H9 (cell line): Measurements from ENCODE around the gene LAP3. TPM values are rescaled to one million over a fixed set of nuclear protein-coding genes. Genes with fewer than 3 reads are reported as not detected.

Experiments
- DNase-seq: peaks from one replicate; pipeline ENCODE4 v3.0.0-alpha.2; 2017
- H2AFZ ChIP-seq: one replicate; pipeline ENCODE4 v1.6.1; 2013; ENCODE audit warnings: mild to moderate bottlenecking, low read length, control low read depth, moderate library complexity
- H2AK5ac ChIP-seq: 2 replicates; pipeline ENCODE4 v1.6.1; 2013; ENCODE audit warnings: low read length, control low read depth, mixed read lengths; ENCODE audit not compliant: insufficient read length
- H2BK120ac ChIP-seq: one replicate; pipeline ENCODE4 v1.6.1; 2013; ENCODE audit warnings: low read depth, mild to moderate bottlenecking, low read length, control low read depth, inconsistent platforms; ENCODE audit not compliant: poor library complexity, severe bottlenecking
- H2BK12ac ChIP-seq: 2 replicates; pipeline ENCODE4 v1.6.1; 2013; ENCODE audit warnings: low read length, control low read depth, mixed read lengths, low read depth; ENCODE audit not compliant: insufficient read length
- H2BK15ac ChIP-seq: 2 replicates; pipeline ENCODE4 v1.6.1; 2013; ENCODE audit warnings: low read depth, low read length, control low read depth
- H2BK20ac ChIP-seq: one replicate; pipeline ENCODE4 v1.6.1; 2013; ENCODE audit warnings: low read depth, mild to moderate bottlenecking, low read length, control low read depth, inconsistent platforms; ENCODE audit not compliant: poor library complexity, severe bottlenecking
- H2BK5ac ChIP-seq: 2 replicates; pipeline ENCODE4 v1.6.1; 2013; ENCODE audit warnings: low read length, control low read depth, mixed read lengths; ENCODE audit not compliant: insufficient read length
- H3K14ac ChIP-seq: 2 replicates; pipeline ENCODE4 v1.6.1; 2013; ENCODE audit warnings: low read length, control low read depth; ENCODE audit not compliant: insufficient read depth
- H3K18ac ChIP-seq: 2 replicates; pipeline ENCODE4 v1.6.1; 2013; ENCODE audit warnings: low read depth, mild to moderate bottlenecking, mixed read lengths, low read length, control low read depth; ENCODE audit not compliant: insufficient read length
- H3K23ac ChIP-seq: 2 replicates; pipeline ENCODE4 v1.6.1; 2013; ENCODE audit warnings: low read length, control low read depth, mixed read lengths, low read depth; ENCODE audit not compliant: insufficient read length
- H3K23me2 ChIP-seq: 2 replicates; pipeline ENCODE4 v1.6.1; 2013; ENCODE audit warnings: low read depth, mild to moderate bottlenecking, mixed read lengths, low read length, control low read depth; ENCODE audit not compliant: insufficient read length, poor library complexity, severe bottlenecking
- H3K27ac ChIP-seq: 2 replicates; pipeline ENCODE4 v1.5.1; 2013; ENCODE audit warnings: low read length, control low read depth, mixed read lengths, low read depth; ENCODE audit not compliant: insufficient read length
- H3K27me3 ChIP-seq: 2 replicates; pipeline ENCODE4 v1.6.1; 2013; ENCODE audit warnings: low read length, control low read depth, inconsistent platforms; ENCODE audit not compliant: insufficient read depth
- H3K4ac ChIP-seq: 2 replicates; pipeline ENCODE4 v1.6.1; 2013; ENCODE audit warnings: low read depth, mild to moderate bottlenecking, control low read depth, inconsistent platforms, low read length, moderate library complexity
- H3K4me1 ChIP-seq: 2 replicates; pipeline ENCODE4 v1.6.1; 2013; ENCODE audit warnings: low read length, control low read depth, inconsistent platforms; ENCODE audit not compliant: insufficient read depth
- H3K4me2 ChIP-seq: 2 replicates; pipeline ENCODE4 v1.6.1; 2013; ENCODE audit warnings: low read length, control low read depth, mixed read lengths; ENCODE audit not compliant: insufficient read length, insufficient read depth
- H3K56ac ChIP-seq: 2 replicates; pipeline ENCODE4 v1.6.1; 2013; ENCODE audit warnings: low read depth, mild to moderate bottlenecking, mixed read lengths, low read length, control low read depth; ENCODE audit not compliant: insufficient read length
- H3K79me1 ChIP-seq: 2 replicates; pipeline ENCODE4 v1.6.1; 2013; ENCODE audit warnings: low read depth, mild to moderate bottlenecking, moderate library complexity, low read length, control low read depth, inconsistent platforms; ENCODE audit not compliant: insufficient read depth, poor library complexity, severe bottlenecking
- H3K79me2 ChIP-seq: 2 replicates; pipeline ENCODE4 v1.6.1; 2013; ENCODE audit warnings: low read length, control low read depth, inconsistent platforms; ENCODE audit not compliant: insufficient read depth
- H3K9ac ChIP-seq: 2 replicates; pipeline ENCODE4 v1.6.1; 2013; ENCODE audit warnings: low read length, control low read depth, mixed read lengths; ENCODE audit not compliant: insufficient read length; ENCODE audit errors: extremely low read depth
- H3K9me3 ChIP-seq: one replicate; pipeline ENCODE4 v1.6.1; 2013; ENCODE audit warnings: low read depth, low read length, inconsistent platforms; ENCODE audit not compliant: control insufficient read depth
- H3T11ph ChIP-seq: one replicate; pipeline ENCODE4 v1.6.1; 2013; ENCODE audit warnings: mild to moderate bottlenecking, low read length, control low read depth, inconsistent platforms
- H4K20me1 ChIP-seq: one replicate; pipeline ENCODE4 v1.6.1; 2013; ENCODE audit not compliant: control insufficient read depth, insufficient read length, insufficient read depth
- H4K5ac ChIP-seq: 2 replicates; pipeline ENCODE4 v1.6.1; 2013; ENCODE audit warnings: low read depth, mild to moderate bottlenecking, mixed read lengths, low read length, control low read depth; ENCODE audit not compliant: insufficient read length
- H4K8ac ChIP-seq: replicated peaks from 2 replicates; pipeline ENCODE4 v1.6.1; 2013; ENCODE audit warnings: low read length, control low read depth, mixed read lengths, low read depth; ENCODE audit not compliant: insufficient read length
- H4K91ac ChIP-seq: 2 replicates; pipeline ENCODE4 v1.6.1; 2013; ENCODE audit warnings: low read depth, mild to moderate bottlenecking, moderate library complexity, mixed read lengths, low read length, control low read depth; ENCODE audit not compliant: insufficient read length
- H3K27ac Mint-ChIP-seq, 3 experiments: 2 replicates in 2 of 3; 3 replicates in 1 of 3; pipeline ENCODE4 v1.8.0; 2020 to 2021; ENCODE audit warnings: mixed read lengths in 3 of 3, mild to moderate bottlenecking in 1 of 3, moderate library complexity in 1 of 3
- H3K27me3 Mint-ChIP-seq: 2 replicates; pipeline ENCODE4 v1.8.0; 2021; ENCODE audit warnings: low read depth, mild to moderate bottlenecking, moderate library complexity, mixed read lengths
- H3K36me3 Mint-ChIP-seq, 3 experiments: 2 replicates in 2 of 3; 3 replicates in 1 of 3; pipeline ENCODE4 v1.8.0; 2020 to 2021; ENCODE audit warnings: low read depth in 3 of 3, mixed read lengths in 3 of 3; ENCODE audit not compliant: insufficient read depth in 1 of 3
- H3K4me1 Mint-ChIP-seq, 2 experiments: 2 replicates each; pipeline ENCODE4 v1.8.0; 2020; ENCODE audit warnings: mixed read lengths in 2 of 2
- H3K4me3 Mint-ChIP-seq, 2 experiments: 2 replicates in 1 of 2; 3 replicates in 1 of 2; pipeline ENCODE4 v1.8.0; 2020 to 2021; ENCODE audit warnings: mild to moderate bottlenecking in 2 of 2, mixed read lengths in 2 of 2, moderate library complexity in 1 of 2
- H3K9me3 Mint-ChIP-seq, 2 experiments: 2 replicates in 1 of 2; 3 replicates in 1 of 2; pipeline ENCODE4 v1.8.0; 2020; ENCODE audit warnings: mild to moderate bottlenecking in 2 of 2, mixed read lengths in 2 of 2, moderate library complexity in 1 of 2
- CTCF ChIP-seq: fragments of 200-600 bp; sonication (generic); conservative IDR thresholded peaks from 3 replicates; pipeline ENCODE4 v1.8.0; 2021; ENCODE audit warnings: antibody characterized with exemption, mild to moderate bottlenecking
- WGBS: extraction: QIAGEN DNeasy Blood & Tissue Kit; methylation state at CpG from one replicate; pipeline ENCODE4 v1.1.7; 2013; ENCODE audit warnings: missing lambda C conversion rate, low lambda C conversion rate, mixed read lengths; ENCODE audit not compliant: insufficient read length; ENCODE audit errors: extremely low coverage; 5-methylcytosine and 5-hydroxymethylcytosine counted together
- total RNA-seq: library from RNA; stranded (reverse); gene quantifications from 2 replicates; pipeline ENCODE4 v1.2.1, GENCODE V29; 2021

Gene LAP3
- total RNA-seq, 1 experiment from 2014 or later, result 53.2 TPM

- Histone ChIP-seq H3K79me1 (no peaks in the 10 kb centered on the region), H4K91ac (no peak overlapping the region), H3K23ac (no peak overlapping the region), H3K27me3 (no peaks in the 10 kb centered on the region), H4K8ac (no peak overlapping the region), H4K5ac (no peak overlapping the region), H3T11ph (no peak overlapping the region), H3K56ac (no peak overlapping the region), H3K9ac (no peak overlapping the region), H3K4me2 (no peak overlapping the region), H3K27ac (no peak overlapping the region), H2BK5ac (no peak overlapping the region), H2BK20ac (no peak overlapping the region), H2BK15ac (no peak overlapping the region), H3K23me2 (no peaks in the 10 kb centered on the region), H3K4ac (no peak overlapping the region), H3K4me1 (no peaks in the 10 kb centered on the region), H3K79me2 (no peaks in the 10 kb centered on the region), H3K14ac (no peak overlapping the region), H2AFZ (no peak overlapping the region), H2BK12ac (no peak overlapping the region), H3K18ac (no peak overlapping the region), H2BK120ac (no peak overlapping the region), H4K20me1 (no peaks in the 10 kb centered on the region), H2AK5ac (no peak overlapping the region), H3K9me3 (no peaks in the 10 kb centered on the region)
- DNase-seq, result no peak
- TF ChIP-seq CTCF, result no peak
- Mint-ChIP-seq H3K27ac (no peak overlapping the region), H3K9me3 (no peaks in the 10 kb centered on the region), H3K4me1 (peaks cover 2 to 3% of the 10 kb centered on the region in 2 experiments; a peak in 2 of 4 replicates), H3K36me3 (peaks cover 36 to 62% (median 55%) of the 10 kb centered on the region in 3 experiments; a peak in 6 of 7 replicates), H3K4me3 (no peak overlapping the region), H3K27me3 (no peaks in the 10 kb centered on the region)
- no CpG with 5 or more reads among the region's 9 CpGs for WGBS
Measured at GRCh38 chr4:17633600-17633999, 56.6 kb downstream of the LAP3 start.
